ENCODE measurements around the gene EML6. TPM values are rescaled to one million over a fixed set of nuclear protein-coding genes. Genes with fewer than 3 reads are reported as not detected.

Gene EML6
- total and polyA plus RNA-seq, 10 of the 15 experiments (the other 5 are each of a cell fraction or from before 2014, with no cell fraction given), result 0.09 to 0.67 (median 0.21) TPM

GRCh38 chr2:54723131-54723995 is at the start of gene EML6 (continued):
- TF ChIP-seq ZNF592 (IDR thresholded peaks at IDR 0.05) (no peak), CREB1 (IDR thresholded peaks at IDR 0.05; ENCODE audit: low read depth) (peak; percentile 81), BRCA1 (IDR thresholded peaks at IDR 0.05; ENCODE audit: low read depth, low read length) (no peak), HDAC6 (IDR thresholded peaks at IDR 0.05; ENCODE audit: unreplicated experiment) (no peak), NFIC (IDR thresholded peaks at IDR 0.05; ENCODE audit: low read depth, low read length) (no peak), ZSCAN29 (IDR thresholded peaks at IDR 0.05) (no peak), CHD1 (IDR thresholded peaks at IDR 0.05; ENCODE audit: low read depth, low read length) (no peak), MXI1 (IDR thresholded peaks at IDR 0.05; ENCODE audit: low read depth, low read length) (peak; percentile 55; the same call in 1 of the 2 replicates), BACH1 (IDR thresholded peaks at IDR 0.05; ENCODE audit: borderline replicate concordance) (peak; percentile 49; the same call in 1 of the 2 replicates), ETV6 (conservative IDR thresholded peaks at IDR 0.05 in 1 of 2, IDR thresholded peaks at IDR 0.05 in 1 of 2; ENCODE audit: borderline replicate concordance in 1 of 2, low read depth in 1 of 2) (no peak), MYB (IDR thresholded peaks at IDR 0.05; ENCODE audit: borderline replicate concordance, low read depth, low read length) (no peak), KAT2A (conservative IDR thresholded peaks at IDR 0.05; ENCODE audit: control insufficient read depth, low read depth, low read length) (no peak), RB1 (IDR thresholded peaks at IDR 0.05; ENCODE audit: borderline replicate concordance) (no peak), POLR2A (IDR thresholded peaks at IDR 0.05; ENCODE audit: low read depth, low read length) (peak; percentile 61; the same call in 1 of the 2 replicates), PAX8 (IDR thresholded peaks at IDR 0.05) (no peak), PAX5 (IDR thresholded peaks at IDR 0.05; ENCODE audit: borderline replicate concordance, low read depth, low read length) (0 out of 2 replicates have a peak, but pooled peaks have one; percentile 21)
- TF ChIP-seq, protein P1, sequence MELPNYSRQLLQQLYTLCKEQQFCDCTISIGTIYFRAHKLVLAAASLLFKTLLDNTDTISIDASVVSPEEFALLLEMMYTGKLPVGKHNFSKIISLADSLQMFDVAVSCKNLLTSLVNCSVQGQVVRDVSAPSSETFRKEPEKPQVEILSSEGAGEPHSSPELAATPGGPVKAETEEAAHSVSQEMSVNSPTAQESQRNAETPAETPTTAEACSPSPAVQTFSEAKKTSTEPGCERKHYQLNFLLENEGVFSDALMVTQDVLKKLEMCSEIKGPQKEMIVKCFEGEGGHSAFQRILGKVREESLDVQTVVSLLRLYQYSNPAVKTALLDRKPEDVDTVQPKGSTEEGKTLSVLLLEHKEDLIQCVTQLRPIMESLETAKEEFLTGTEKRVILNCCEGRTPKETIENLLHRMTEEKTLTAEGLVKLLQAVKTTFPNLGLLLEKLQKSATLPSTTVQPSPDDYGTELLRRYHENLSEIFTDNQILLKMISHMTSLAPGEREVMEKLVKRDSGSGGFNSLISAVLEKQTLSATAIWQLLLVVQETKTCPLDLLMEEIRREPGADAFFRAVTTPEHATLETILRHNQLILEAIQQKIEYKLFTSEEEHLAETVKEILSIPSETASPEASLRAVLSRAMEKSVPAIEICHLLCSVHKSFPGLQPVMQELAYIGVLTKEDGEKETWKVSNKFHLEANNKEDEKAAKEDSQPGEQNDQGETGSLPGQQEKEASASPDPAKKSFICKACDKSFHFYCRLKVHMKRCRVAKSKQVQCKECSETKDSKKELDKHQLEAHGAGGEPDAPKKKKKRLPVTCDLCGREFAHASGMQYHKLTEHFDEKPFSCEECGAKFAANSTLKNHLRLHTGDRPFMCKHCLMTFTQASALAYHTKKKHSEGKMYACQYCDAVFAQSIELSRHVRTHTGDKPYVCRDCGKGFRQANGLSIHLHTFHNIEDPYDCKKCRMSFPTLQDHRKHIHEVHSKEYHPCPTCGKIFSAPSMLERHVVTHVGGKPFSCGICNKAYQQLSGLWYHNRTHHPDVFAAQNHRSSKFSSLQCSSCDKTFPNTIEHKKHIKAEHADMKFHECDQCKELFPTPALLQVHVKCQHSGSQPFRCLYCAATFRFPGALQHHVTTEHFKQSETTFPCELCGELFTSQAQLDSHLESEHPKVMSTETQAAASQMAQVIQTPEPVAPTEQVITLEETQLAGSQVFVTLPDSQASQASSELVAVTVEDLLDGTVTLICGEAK (IDR thresholded peaks at IDR 0.05; ENCODE audit: borderline replicate concordance), result peak; percentile 59; the same call in 1 of the 2 replicates
- TF ChIP-seq, protein P2, sequence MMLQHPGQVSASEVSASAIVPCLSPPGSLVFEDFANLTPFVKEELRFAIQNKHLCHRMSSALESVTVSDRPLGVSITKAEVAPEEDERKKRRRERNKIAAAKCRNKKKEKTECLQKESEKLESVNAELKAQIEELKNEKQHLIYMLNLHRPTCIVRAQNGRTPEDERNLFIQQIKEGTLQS (IDR thresholded peaks at IDR 0.05; ENCODE audit: borderline replicate concordance, extremely low read depth, low read depth, low read length), result 0 out of 2 replicates have a peak, but pooled peaks have one; percentile 32
- TF ChIP-seq, protein P3, sequence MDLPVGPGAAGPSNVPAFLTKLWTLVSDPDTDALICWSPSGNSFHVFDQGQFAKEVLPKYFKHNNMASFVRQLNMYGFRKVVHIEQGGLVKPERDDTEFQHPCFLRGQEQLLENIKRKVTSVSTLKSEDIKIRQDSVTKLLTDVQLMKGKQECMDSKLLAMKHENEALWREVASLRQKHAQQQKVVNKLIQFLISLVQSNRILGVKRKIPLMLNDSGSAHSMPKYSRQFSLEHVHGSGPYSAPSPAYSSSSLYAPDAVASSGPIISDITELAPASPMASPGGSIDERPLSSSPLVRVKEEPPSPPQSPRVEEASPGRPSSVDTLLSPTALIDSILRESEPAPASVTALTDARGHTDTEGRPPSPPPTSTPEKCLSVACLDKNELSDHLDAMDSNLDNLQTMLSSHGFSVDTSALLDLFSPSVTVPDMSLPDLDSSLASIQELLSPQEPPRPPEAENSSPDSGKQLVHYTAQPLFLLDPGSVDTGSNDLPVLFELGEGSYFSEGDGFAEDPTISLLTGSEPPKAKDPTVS (IDR thresholded peaks at IDR 0.05; ENCODE audit: low read depth, low read length), result no peak; the same call in 1 of the 2 replicates

Measured in GM12878 (cell line).